Neural cell (in vitro differentiated cells): Measurements from ENCODE around the gene EFR3B.

Source experiments
- CTCF ChIP-seq: fragments of 450-650 bp; IDR thresholded peaks from 2 replicates; pipeline ENCODE4 v1.5.1; 2014; ENCODE audit warnings: antibody characterized with exemption, mild to moderate bottlenecking, moderate library complexity; ENCODE audit not compliant: poor library complexity, severe bottlenecking
- EP300 ChIP-seq: fragments of 450-650 bp; conservative IDR thresholded peaks from 2 replicates; pipeline ENCODE4 v1.6.1; 2014; ENCODE audit warnings: antibody characterized with exemption, mild to moderate bottlenecking, moderate library complexity; ENCODE audit not compliant: poor library complexity, severe bottlenecking
- EZH2 ChIP-seq: fragments of 200-600, 300-800 bp; shearing (Covaris generic), sonication (generic); IDR thresholded peaks from 2 replicates; pipeline ENCODE4 v1.6.1; 2014; ENCODE audit warnings: antibody characterized with exemption, low read length, borderline replicate concordance, mild to moderate bottlenecking; ENCODE audit not compliant: insufficient read depth, poor library complexity, severe bottlenecking
- POLR2AphosphoS5 ChIP-seq: IDR thresholded peaks from 2 replicates; pipeline ENCODE4 v1.6.1; 2012
- RAD21 ChIP-seq: fragments of 450-650 bp; conservative IDR thresholded peaks from 2 replicates; pipeline ENCODE4 v1.6.1; 2014; ENCODE audit warnings: antibody characterized with exemption, mild to moderate bottlenecking, moderate library complexity

GRCh38 chr2:25066455-25066854, 24.6 kb downstream of the EFR3B start:
- no peak for TF ChIP-seq RAD21
- TF ChIP-seq CTCF = no peak
- no peak for TF ChIP-seq EP300
- no peak for TF ChIP-seq EZH2
- TF ChIP-seq POLR2AphosphoS5 = no peak
